HG02642 (cell line): Measurements from ENCODE around the gene HTRA2.

Source experiments
- ATAC-seq: cut with Tn5 transposase; IDR thresholded peaks from one replicate; pipeline ENCODE4 v1.9.1; 2021; ENCODE audit warnings: mild to moderate bottlenecking; ENCODE audit not compliant: unreplicated experiment, poor library complexity

The HTRA2 gene

GRCh38 chr2:74581463-74581862 is 51.7 kb downstream of the HTRA2 start:
- ATAC-seq, result no peak

- no peak for ATAC-seq
Observed at GRCh38 chr2:74582184-74582583, 52.5 kb downstream of the HTRA2 start.
